GM10266 (cell line): ENCODE results near the gene RNF186.

ENCODE experiments used
- DNase-seq: peaks from one replicate; pipeline ENCODE4 v3.0.0; 2012; ENCODE audit errors: extremely low spot score
- TF ChIP-seq, protein P1 (sequence below): IDR thresholded peaks from 2 replicates; pipeline ENCODE4 v1.5.1; 2012; ENCODE audit warnings: mild to moderate bottlenecking, low read depth; ENCODE audit not compliant: control insufficient read depth, insufficient read depth; ENCODE audit errors: missing control alignments

The RNF186 gene

DNA sequence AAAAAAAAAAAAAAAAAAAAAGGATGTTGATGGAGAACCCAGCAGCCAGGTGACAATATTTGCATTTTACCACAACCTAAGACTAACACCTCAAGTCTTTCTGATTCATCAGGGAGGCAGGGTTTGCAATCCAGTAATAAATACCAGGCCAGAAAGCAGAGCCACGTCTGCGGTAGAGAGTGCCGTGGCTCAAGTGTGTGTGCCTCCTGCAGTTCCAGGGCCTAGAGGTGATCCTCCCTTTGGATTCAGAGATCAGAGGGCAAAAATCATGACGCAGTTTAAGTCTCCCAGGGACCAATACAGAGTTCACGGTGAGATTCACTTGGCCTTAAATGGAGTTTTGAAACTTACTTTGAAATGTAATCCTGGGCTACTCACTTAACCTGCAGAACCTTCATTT lies 50.2 kb downstream of the RNF186 start:
- DNase-seq = no peak
- TF ChIP-seq, protein P1, sequence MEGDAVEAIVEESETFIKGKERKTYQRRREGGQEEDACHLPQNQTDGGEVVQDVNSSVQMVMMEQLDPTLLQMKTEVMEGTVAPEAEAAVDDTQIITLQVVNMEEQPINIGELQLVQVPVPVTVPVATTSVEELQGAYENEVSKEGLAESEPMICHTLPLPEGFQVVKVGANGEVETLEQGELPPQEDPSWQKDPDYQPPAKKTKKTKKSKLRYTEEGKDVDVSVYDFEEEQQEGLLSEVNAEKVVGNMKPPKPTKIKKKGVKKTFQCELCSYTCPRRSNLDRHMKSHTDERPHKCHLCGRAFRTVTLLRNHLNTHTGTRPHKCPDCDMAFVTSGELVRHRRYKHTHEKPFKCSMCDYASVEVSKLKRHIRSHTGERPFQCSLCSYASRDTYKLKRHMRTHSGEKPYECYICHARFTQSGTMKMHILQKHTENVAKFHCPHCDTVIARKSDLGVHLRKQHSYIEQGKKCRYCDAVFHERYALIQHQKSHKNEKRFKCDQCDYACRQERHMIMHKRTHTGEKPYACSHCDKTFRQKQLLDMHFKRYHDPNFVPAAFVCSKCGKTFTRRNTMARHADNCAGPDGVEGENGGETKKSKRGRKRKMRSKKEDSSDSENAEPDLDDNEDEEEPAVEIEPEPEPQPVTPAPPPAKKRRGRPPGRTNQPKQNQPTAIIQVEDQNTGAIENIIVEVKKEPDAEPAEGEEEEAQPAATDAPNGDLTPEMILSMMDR = no peak
